Chondrocyte (in vitro differentiated cells): ENCODE data around the gene GSTT2B. TPM values are rescaled to one million over a fixed set of nuclear protein-coding genes. Genes with fewer than 3 reads are reported as not detected.
"Not testable (repeated sequence)": the region's sequence is repeated elsewhere in the genome, so short reads cannot be mapped to it uniquely, and the experiment has no call there.

Experiments used
- DNase-seq: peaks from one replicate; pipeline ENCODE4 v3.0.0; 2021; ENCODE audit warnings: mixed read lengths, low spot score
- H3K27ac Mint-ChIP-seq: one replicate; pipeline ENCODE4 v1.8.0; 2021; ENCODE audit warnings: mild to moderate bottlenecking, moderate library complexity, mixed read lengths; ENCODE audit not compliant: unreplicated experiment
- H3K27me3 Mint-ChIP-seq: 2 replicates; pipeline ENCODE4 v1.8.0; 2021; ENCODE audit warnings: low read depth, mixed read lengths
- H3K36me3 Mint-ChIP-seq: 2 replicates; pipeline ENCODE4 v1.8.0; 2021; ENCODE audit warnings: low read depth, mixed read lengths
- H3K4me1 Mint-ChIP-seq: 2 replicates; pipeline ENCODE4 v1.8.0; 2021; ENCODE audit warnings: low read depth, mild to moderate bottlenecking, mixed read lengths
- H3K4me3 Mint-ChIP-seq: one replicate; pipeline ENCODE4 v1.8.0; 2021; ENCODE audit warnings: mild to moderate bottlenecking, moderate library complexity, mixed read lengths; ENCODE audit not compliant: unreplicated experiment
- H3K9me3 Mint-ChIP-seq: 2 replicates; pipeline ENCODE4 v1.8.0; 2021; ENCODE audit warnings: low read depth, mixed read lengths
- CTCF ChIP-seq: fragments of 200-600 bp; sonication (generic); IDR thresholded peaks from 2 replicates; pipeline ENCODE4 v1.5.0; 2021; ENCODE audit warnings: antibody characterized with exemption, mild to moderate bottlenecking, moderate library complexity
- total RNA-seq: library from RNA; stranded (reverse); gene quantifications from 3 replicates; pipeline ENCODE4 v1.2.1, GENCODE V29; 2021

Gene GSTT2B
- total RNA-seq, 1 donor from 2014 or later, result 2.9 TPM

- DNase-seq, result no peak
- Mint-ChIP-seq H3K9me3 (no peaks in the 10 kb centered on the region), H3K27me3 (peaks cover under 1% of the 10 kb centered on the region), H3K36me3 (no peaks in the 10 kb centered on the region), H3K27ac (no peak overlapping the region), H3K4me1 (no peaks in the 10 kb centered on the region), H3K4me3 (no peak overlapping the region)
- TF ChIP-seq CTCF, result no peak
These were observed 41.9 kb upstream of the GSTT2B start for GRCh38 chr22:24002851-24003250.

- peaks cover 2% of the 10 kb centered on the region for H3K27me3 Mint-ChIP-seq
- H3K9me3 Mint-ChIP-seq, result no peaks in the 10 kb centered on the region
- no peak overlapping the region for H3K27ac Mint-ChIP-seq
- no peaks in the 10 kb centered on the region for H3K4me1 Mint-ChIP-seq
- H3K36me3 Mint-ChIP-seq, result no peaks in the 10 kb centered on the region
- DNase-seq, result no peak
- no peak for TF ChIP-seq CTCF
- no peak overlapping the region for H3K4me3 Mint-ChIP-seq
These were observed 41.3 kb upstream of the GSTT2B start for GRCh38 chr22:24002272-24002671.

GRCh38 chr22:24001314-24001713, 40.3 kb upstream of the GSTT2B start:
- peaks cover 2% of the 10 kb centered on the region for H3K27me3 Mint-ChIP-seq
- DNase-seq, result no peak
- H3K27ac Mint-ChIP-seq, result no peak overlapping the region
- TF ChIP-seq CTCF, result no peak
- no peaks in the 10 kb centered on the region for H3K4me1 Mint-ChIP-seq
- no peaks in the 10 kb centered on the region for H3K36me3 Mint-ChIP-seq
- no peak overlapping the region for H3K4me3 Mint-ChIP-seq
- no peaks in the 10 kb centered on the region for H3K9me3 Mint-ChIP-seq

- H3K9me3 Mint-ChIP-seq, result not testable (repeated sequence)
These were observed 38.8 kb upstream of the GSTT2B start for GRCh38 chr22:23999779-24000178.

GRCh38 chr22:23997092-23997491, 36.1 kb upstream of the GSTT2B start:
- no peaks in the 10 kb centered on the region for H3K4me1 Mint-ChIP-seq
- H3K36me3 Mint-ChIP-seq, result no peaks in the 10 kb centered on the region
- no peak for TF ChIP-seq CTCF
- H3K27ac Mint-ChIP-seq, result no peak overlapping the region
- no peaks in the 10 kb centered on the region for H3K9me3 Mint-ChIP-seq
- H3K27me3 Mint-ChIP-seq, result peaks cover 2% of the 10 kb centered on the region
- H3K4me3 Mint-ChIP-seq, result no peak overlapping the region
- DNase-seq, result no peak

More at GRCh38 chr22:23999779-24000178, 38.8 kb upstream of the GSTT2B start:
- H3K4me3 Mint-ChIP-seq, H3K36me3 Mint-ChIP-seq, H3K4me1 Mint-ChIP-seq, H3K27ac Mint-ChIP-seq, H3K27me3 Mint-ChIP-seq, DNase-seq: not testable (repeated sequence)

GRCh38 chr22:23993581-23994177, 32.7 kb upstream of the GSTT2B start:
- not testable (repeated sequence) for H3K4me3 Mint-ChIP-seq, H3K27me3 Mint-ChIP-seq, H3K27ac Mint-ChIP-seq, H3K4me1 Mint-ChIP-seq, H3K9me3 Mint-ChIP-seq, DNase-seq, H3K36me3 Mint-ChIP-seq

- H3K27me3 Mint-ChIP-seq, H3K4me1 Mint-ChIP-seq, H3K9me3 Mint-ChIP-seq, H3K27ac Mint-ChIP-seq, H3K36me3 Mint-ChIP-seq, H3K4me3 Mint-ChIP-seq, DNase-seq: not testable (repeated sequence)
These were observed 32.1 kb upstream of the GSTT2B start for GRCh38 chr22:23993080-23993479.

GRCh38 chr22:23989583-23990244, 28.7 kb upstream of the GSTT2B start:
- not testable (repeated sequence) for H3K27ac Mint-ChIP-seq, H3K4me3 Mint-ChIP-seq, DNase-seq, H3K27me3 Mint-ChIP-seq, H3K9me3 Mint-ChIP-seq, H3K4me1 Mint-ChIP-seq, H3K36me3 Mint-ChIP-seq

GRCh38 chr22:23986538-23987178, 25.7 kb upstream of the GSTT2B start:
- not testable (repeated sequence) for H3K36me3 Mint-ChIP-seq, H3K27ac Mint-ChIP-seq, DNase-seq, H3K27me3 Mint-ChIP-seq, H3K4me3 Mint-ChIP-seq, H3K9me3 Mint-ChIP-seq, H3K4me1 Mint-ChIP-seq
